Hepatocyte (in vitro differentiated cells): ENCODE results near the gene STXBP6. TPM values are rescaled to one million over a fixed set of nuclear protein-coding genes. Genes with fewer than 3 reads are reported as not detected.
"Not testable (repeated sequence)": the region's sequence is repeated elsewhere in the genome, so short reads cannot be mapped to it uniquely, and the experiment has no call there.

ENCODE experiments used
- DNase-seq: peaks from one replicate; pipeline ENCODE4 v3.0.0-alpha.2; 2016; ENCODE audit warnings: low spot score
- H2AFZ ChIP-seq: fragments of 200-600 bp; sonication (generic); 2 replicates; pipeline ENCODE4 v1.6.0; 2016; ENCODE audit warnings: antibody characterized with exemption, mild to moderate bottlenecking
- H3K27ac ChIP-seq: fragments of 200-600 bp; sonication (generic); 2 replicates; pipeline ENCODE4 v1.5.1; 2016; ENCODE audit warnings: mild to moderate bottlenecking
- H3K27me3 ChIP-seq: fragments of 200-600 bp; sonication (generic); 2 replicates; pipeline ENCODE4 v1.6.1; 2016
- H3K36me3 ChIP-seq: fragments of 200-600 bp; sonication (generic); replicated peaks from 2 replicates; pipeline ENCODE4 v1.5.1; 2016; ENCODE audit warnings: low read depth; ENCODE audit not compliant: insufficient read depth
- H3K4me1 ChIP-seq: fragments of 200-600 bp; sonication (generic); 2 replicates; pipeline ENCODE4 v1.5.1; 2016; ENCODE audit warnings: mild to moderate bottlenecking, moderate library complexity; ENCODE audit not compliant: insufficient read depth
- H3K4me2 ChIP-seq: fragments of 200-600 bp; sonication (generic); 2 replicates; pipeline ENCODE4 v1.6.0; 2016
- H3K4me3 ChIP-seq: fragments of 200-600 bp; sonication (generic); 2 replicates; pipeline ENCODE4 v1.5.1; 2016; ENCODE audit warnings: mild to moderate bottlenecking
- H3K79me2 ChIP-seq: fragments of 200-600 bp; sonication (generic); 2 replicates; pipeline ENCODE4 v1.6.0; 2017; ENCODE audit warnings: mild to moderate bottlenecking
- H3K9me2 ChIP-seq: fragments of 200-600 bp; sonication (generic); replicated peaks from 2 replicates; pipeline ENCODE4 v1.6.0; 2017; ENCODE audit warnings: mild to moderate bottlenecking; ENCODE audit not compliant: insufficient read depth
- H3K9me3 ChIP-seq: fragments of 200-600 bp; sonication (generic); 2 replicates; pipeline ENCODE4 v1.5.1; 2016; ENCODE audit warnings: low read depth, mild to moderate bottlenecking
- H4K20me1 ChIP-seq: fragments of 200-600 bp; sonication (generic); 2 replicates; pipeline ENCODE4 v1.6.0; 2016; ENCODE audit warnings: mild to moderate bottlenecking; ENCODE audit not compliant: insufficient read depth, poor library complexity, severe bottlenecking
- EZH2 ChIP-seq: fragments of 200-600 bp; sonication (generic); IDR thresholded peaks from 2 replicates; pipeline ENCODE4 v1.6.1; 2016; ENCODE audit warnings: antibody characterized with exemption, mild to moderate bottlenecking, borderline replicate concordance
- EZH2phosphoT487 ChIP-seq: fragments of 200-600 bp; sonication (generic); IDR thresholded peaks from one replicate; pipeline ENCODE4 v1.6.1; 2018; ENCODE audit warnings: antibody characterized with exemption, mild to moderate bottlenecking, low read depth, moderate library complexity; ENCODE audit not compliant: unreplicated experiment, severe bottlenecking
- WGBS: methylation state at CpG from one replicate; pipeline ENCODE4 v1.1.6; 2016; ENCODE audit warnings: low lambda C conversion rate; ENCODE audit errors: missing lambda C conversion rate; 5-methylcytosine and 5-hydroxymethylcytosine counted together
- polyA plus RNA-seq: library from polyadenylated mRNA; unstranded; fragments of >200 nt; fragmentation: Nextera tagmentation; extraction: Ambion mirVana; gene quantifications from 2 replicates; pipeline ENCODE4 v1.2.1, GENCODE V29; 2016
- total RNA-seq: library from RNA; depleted of rRNA; stranded (reverse); fragments of >200 nt; gene quantifications from 2 replicates; pipeline ENCODE4 v1.2.3, GENCODE V29; 2014
- TF ChIP-seq, protein P1 (sequence below): fragments of 200-600 bp; sonication (generic); IDR thresholded peaks from 2 replicates; pipeline ENCODE4 v1.5.1; 2016; ENCODE audit warnings: antibody characterized with exemption, mild to moderate bottlenecking; ENCODE audit not compliant: poor library complexity

The STXBP6 gene
- total and polyA plus RNA-seq, 2 experiments from 2014 or later: 34.1 to 44.9 TPM

DNA sequence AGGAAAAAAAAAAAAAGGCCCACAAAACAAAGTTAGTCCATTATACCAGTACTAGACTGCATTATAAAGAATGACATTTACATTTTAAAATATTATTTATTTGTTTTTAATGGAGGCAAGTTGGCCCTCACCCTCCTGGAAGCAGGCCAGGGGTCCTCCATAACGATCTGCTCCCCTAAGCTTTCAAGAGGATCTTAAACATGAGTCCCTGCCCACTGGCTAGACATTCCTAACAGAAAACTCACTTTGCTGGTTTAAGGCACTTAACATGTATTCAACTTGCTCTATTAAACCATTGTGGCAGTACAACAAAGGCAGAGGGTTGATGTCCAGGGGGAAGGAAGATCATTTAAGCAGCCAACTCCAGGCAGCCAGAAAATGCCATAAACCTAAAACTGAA is 111.4 kb downstream of the STXBP6 start:
- Histone ChIP-seq H3K27ac (no peak overlapping the region), H3K4me3 (no peak overlapping the region), H4K20me1 (no peaks in the 10 kb centered on the region), H3K4me1 (no peaks in the 10 kb centered on the region), H3K4me2 (no peak overlapping the region), H2AFZ (no peak overlapping the region), H3K79me2 (peaks cover 16% of the 10 kb centered on the region), H3K9me3 (no peaks in the 10 kb centered on the region), H3K9me2 (no peaks in the 10 kb centered on the region), H3K27me3 (no peaks in the 10 kb centered on the region), H3K36me3 (no peaks in the 10 kb centered on the region)
- WGBS: 27% methylated on average over 1 of the region's 1 CpG
- no peak for TF ChIP-seq EZH2
- TF ChIP-seq EZH2phosphoT487: no peak
- TF ChIP-seq, protein P1, sequence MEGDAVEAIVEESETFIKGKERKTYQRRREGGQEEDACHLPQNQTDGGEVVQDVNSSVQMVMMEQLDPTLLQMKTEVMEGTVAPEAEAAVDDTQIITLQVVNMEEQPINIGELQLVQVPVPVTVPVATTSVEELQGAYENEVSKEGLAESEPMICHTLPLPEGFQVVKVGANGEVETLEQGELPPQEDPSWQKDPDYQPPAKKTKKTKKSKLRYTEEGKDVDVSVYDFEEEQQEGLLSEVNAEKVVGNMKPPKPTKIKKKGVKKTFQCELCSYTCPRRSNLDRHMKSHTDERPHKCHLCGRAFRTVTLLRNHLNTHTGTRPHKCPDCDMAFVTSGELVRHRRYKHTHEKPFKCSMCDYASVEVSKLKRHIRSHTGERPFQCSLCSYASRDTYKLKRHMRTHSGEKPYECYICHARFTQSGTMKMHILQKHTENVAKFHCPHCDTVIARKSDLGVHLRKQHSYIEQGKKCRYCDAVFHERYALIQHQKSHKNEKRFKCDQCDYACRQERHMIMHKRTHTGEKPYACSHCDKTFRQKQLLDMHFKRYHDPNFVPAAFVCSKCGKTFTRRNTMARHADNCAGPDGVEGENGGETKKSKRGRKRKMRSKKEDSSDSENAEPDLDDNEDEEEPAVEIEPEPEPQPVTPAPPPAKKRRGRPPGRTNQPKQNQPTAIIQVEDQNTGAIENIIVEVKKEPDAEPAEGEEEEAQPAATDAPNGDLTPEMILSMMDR: no peak
- no peak for DNase-seq

DNA sequence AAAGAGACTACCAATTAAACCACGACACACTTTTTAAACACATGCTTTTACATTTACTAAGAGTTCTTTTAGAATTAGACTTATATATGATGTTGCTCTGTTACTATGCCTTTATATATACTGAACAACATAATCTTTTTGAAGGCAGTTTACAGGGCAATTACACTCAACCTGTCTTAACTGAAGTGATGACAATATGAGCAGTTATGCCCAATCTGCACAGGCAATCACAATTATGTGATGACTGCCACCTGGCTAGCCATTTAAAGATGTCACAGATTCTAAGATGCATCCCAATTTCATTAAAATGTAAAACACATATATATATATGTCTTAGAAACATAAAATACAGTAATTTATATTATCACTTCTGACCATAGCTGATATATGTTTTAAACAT is 112.6 kb downstream of the STXBP6 start:
- H3K4me3 ChIP-seq: no peak overlapping the region
- TF ChIP-seq EZH2: no peak
- TF ChIP-seq, protein P1: no peak
- no peak for TF ChIP-seq EZH2phosphoT487
- no peaks in the 10 kb centered on the region for H3K4me1 ChIP-seq
- peaks cover 20% of the 10 kb centered on the region for H3K79me2 ChIP-seq
- no peak overlapping the region for H2AFZ ChIP-seq
- H3K36me3 ChIP-seq: no peaks in the 10 kb centered on the region
- no peaks in the 10 kb centered on the region for H4K20me1 ChIP-seq
- H3K9me3 ChIP-seq: no peaks in the 10 kb centered on the region
- H3K27ac ChIP-seq: no peak overlapping the region
- WGBS: 97% methylated on average over 1 of the region's 1 CpG
- DNase-seq: no peak
- no peaks in the 10 kb centered on the region for H3K27me3 ChIP-seq
- H3K4me2 ChIP-seq: no peak overlapping the region
- H3K9me2 ChIP-seq: no peaks in the 10 kb centered on the region

DNA sequence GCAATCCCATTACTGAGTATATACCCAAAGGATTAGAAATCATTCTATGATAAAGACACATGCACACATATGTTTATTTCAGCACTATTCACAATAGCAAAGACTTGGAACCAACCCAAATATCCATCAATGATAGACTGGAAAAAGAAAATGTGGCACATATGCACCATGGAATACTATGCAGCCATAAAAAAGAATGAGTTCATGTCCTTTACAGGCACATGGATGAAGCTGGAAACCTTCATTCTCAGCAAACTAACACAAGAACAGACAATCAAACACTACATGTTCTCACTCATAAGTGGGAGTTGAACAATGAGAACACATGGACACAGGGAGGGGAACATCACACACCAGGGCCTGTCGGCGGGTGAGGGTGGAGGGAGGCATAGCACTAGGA is 113.2 kb downstream of the STXBP6 start:
- not testable (repeated sequence) for H3K9me2 ChIP-seq, H3K27ac ChIP-seq, H3K36me3 ChIP-seq, DNase-seq, H2AFZ ChIP-seq, H3K4me2 ChIP-seq, H3K4me1 ChIP-seq, H3K9me3 ChIP-seq, H3K4me3 ChIP-seq, H3K27me3 ChIP-seq, H4K20me1 ChIP-seq
- peaks cover 21% of the 10 kb centered on the region for H3K79me2 ChIP-seq
- 97% methylated on average over 2 of the region's 2 CpGs for WGBS

DNA sequence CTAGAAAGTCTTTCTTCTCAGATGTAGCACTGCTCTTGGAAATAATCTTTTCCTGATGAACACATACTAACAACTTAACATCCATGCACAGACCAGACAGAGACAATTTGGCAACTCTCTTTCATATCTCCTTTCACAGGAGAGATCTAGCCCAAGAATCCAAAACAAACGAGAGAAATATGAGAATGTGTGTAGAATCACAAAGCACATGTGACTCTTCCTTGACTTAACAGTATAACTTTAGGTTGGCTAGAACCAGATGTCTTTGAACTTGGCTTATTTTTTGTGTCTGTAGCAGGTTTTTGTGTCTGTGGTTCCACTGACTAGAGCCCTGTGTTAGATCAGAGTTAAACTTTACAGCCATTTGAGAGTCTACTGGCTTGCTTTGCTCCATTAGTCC is 114.2 kb downstream of the STXBP6 start:
- no peaks in the 10 kb centered on the region for H3K4me1 ChIP-seq
- H4K20me1 ChIP-seq: no peaks in the 10 kb centered on the region
- H3K4me2 ChIP-seq: no peak overlapping the region
- 58% methylated on average over 1 of the region's 1 CpG for WGBS
- TF ChIP-seq EZH2 (no peak), EZH2phosphoT487 (no peak)
- TF ChIP-seq, protein P1: no peak
- H3K27me3 ChIP-seq: no peaks in the 10 kb centered on the region
- no peak overlapping the region for H3K27ac ChIP-seq
- H3K9me3 ChIP-seq: no peaks in the 10 kb centered on the region
- H3K4me3 ChIP-seq: no peak overlapping the region
- H3K9me2 ChIP-seq: no peaks in the 10 kb centered on the region
- H3K36me3 ChIP-seq: no peaks in the 10 kb centered on the region
- peaks cover 21% of the 10 kb centered on the region for H3K79me2 ChIP-seq
- no peak overlapping the region for H2AFZ ChIP-seq
- DNase-seq: no peak
